ENCODE results near the gene PCDHGA6.
"Not testable (repeated sequence)": the region's sequence is repeated elsewhere in the genome, so short reads cannot be mapped to it uniquely, and the experiment has no call there.

DNA sequence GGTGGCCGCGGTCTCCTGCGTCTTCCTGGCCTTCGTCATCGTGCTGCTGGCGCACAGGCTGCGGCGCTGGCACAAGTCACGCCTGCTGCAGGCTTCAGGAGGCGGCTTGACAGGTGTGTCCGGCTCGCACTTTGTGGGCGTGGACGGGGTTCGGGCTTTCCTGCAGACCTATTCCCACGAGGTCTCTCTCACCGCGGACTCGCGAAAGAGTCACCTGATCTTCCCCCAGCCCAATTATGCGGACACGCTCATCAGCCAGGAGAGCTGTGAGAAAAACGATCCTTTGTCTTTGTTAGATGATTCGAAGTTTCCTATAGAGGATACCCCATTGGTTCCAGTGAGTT, 41.6 kb downstream of the PCDHGA6 start:
- TF ChIP-seq, protein P1, sequence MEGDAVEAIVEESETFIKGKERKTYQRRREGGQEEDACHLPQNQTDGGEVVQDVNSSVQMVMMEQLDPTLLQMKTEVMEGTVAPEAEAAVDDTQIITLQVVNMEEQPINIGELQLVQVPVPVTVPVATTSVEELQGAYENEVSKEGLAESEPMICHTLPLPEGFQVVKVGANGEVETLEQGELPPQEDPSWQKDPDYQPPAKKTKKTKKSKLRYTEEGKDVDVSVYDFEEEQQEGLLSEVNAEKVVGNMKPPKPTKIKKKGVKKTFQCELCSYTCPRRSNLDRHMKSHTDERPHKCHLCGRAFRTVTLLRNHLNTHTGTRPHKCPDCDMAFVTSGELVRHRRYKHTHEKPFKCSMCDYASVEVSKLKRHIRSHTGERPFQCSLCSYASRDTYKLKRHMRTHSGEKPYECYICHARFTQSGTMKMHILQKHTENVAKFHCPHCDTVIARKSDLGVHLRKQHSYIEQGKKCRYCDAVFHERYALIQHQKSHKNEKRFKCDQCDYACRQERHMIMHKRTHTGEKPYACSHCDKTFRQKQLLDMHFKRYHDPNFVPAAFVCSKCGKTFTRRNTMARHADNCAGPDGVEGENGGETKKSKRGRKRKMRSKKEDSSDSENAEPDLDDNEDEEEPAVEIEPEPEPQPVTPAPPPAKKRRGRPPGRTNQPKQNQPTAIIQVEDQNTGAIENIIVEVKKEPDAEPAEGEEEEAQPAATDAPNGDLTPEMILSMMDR (IDR thresholded peaks at IDR 0.05 in 4 of 5, conservative IDR thresholded peaks at IDR 0.05 in 1 of 5): not testable (repeated sequence)
- TF ChIP-seq POLR2A (IDR thresholded peaks at IDR 0.05): not testable (repeated sequence)
